NT2/D1 (cell line): ENCODE data around the gene DBN1.

ENCODE experiments used
- SUZ12 ChIP-seq: IDR thresholded peaks from 2 replicates; pipeline ENCODE4 v1.6.1; 2011; ENCODE audit not compliant: insufficient read length, insufficient read depth; ENCODE audit errors: extremely low read depth
- YY1 ChIP-seq: IDR thresholded peaks from 2 replicates; pipeline ENCODE4 v1.6.1; 2011; ENCODE audit not compliant: insufficient read length, insufficient read depth
- ZNF274 ChIP-seq: IDR thresholded peaks from 2 replicates; pipeline ENCODE4 v1.6.1; 2011; ENCODE audit warnings: mild to moderate bottlenecking, low read depth, low read length

DNA sequence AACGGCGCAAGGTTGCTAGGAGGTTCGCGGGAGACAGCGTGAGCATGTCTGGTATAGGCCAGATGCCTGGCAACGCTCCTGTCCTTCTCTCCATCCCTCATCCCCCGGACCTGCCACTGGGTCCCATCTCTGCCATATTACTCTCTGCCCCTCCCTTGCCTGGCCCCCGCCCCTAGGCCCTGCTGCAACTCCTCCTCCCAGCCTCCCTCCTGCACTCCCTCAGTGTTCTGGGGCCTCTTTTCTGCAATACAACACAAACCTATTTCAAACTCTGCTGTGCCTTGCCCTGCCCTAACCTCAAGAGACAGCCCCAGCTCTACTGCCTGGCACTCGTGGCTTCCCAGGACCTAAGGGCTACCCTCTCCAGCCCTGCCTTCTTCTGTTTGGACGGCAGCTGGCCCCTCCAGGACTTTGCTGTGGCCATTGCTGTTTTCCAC is 8.9 kb upstream of the DBN1 start:
- TF ChIP-seq ZNF274 (no peak), YY1 (no peak), SUZ12 (no peak)
